ENCODE measurements around the gene HFE. TPM values are rescaled to one million over a fixed set of nuclear protein-coding genes. Genes with fewer than 3 reads are reported as not detected.
A peak's percentile ranks its signal among the peaks of the same experiment; 100 is the strongest.

Gene HFE
- total and polyA plus RNA-seq, 10 of the 15 experiments (the other 5 are each of a cell fraction or from before 2014, with no cell fraction given) = 0.52 to 5.9 (median 1.7) TPM

DNA sequence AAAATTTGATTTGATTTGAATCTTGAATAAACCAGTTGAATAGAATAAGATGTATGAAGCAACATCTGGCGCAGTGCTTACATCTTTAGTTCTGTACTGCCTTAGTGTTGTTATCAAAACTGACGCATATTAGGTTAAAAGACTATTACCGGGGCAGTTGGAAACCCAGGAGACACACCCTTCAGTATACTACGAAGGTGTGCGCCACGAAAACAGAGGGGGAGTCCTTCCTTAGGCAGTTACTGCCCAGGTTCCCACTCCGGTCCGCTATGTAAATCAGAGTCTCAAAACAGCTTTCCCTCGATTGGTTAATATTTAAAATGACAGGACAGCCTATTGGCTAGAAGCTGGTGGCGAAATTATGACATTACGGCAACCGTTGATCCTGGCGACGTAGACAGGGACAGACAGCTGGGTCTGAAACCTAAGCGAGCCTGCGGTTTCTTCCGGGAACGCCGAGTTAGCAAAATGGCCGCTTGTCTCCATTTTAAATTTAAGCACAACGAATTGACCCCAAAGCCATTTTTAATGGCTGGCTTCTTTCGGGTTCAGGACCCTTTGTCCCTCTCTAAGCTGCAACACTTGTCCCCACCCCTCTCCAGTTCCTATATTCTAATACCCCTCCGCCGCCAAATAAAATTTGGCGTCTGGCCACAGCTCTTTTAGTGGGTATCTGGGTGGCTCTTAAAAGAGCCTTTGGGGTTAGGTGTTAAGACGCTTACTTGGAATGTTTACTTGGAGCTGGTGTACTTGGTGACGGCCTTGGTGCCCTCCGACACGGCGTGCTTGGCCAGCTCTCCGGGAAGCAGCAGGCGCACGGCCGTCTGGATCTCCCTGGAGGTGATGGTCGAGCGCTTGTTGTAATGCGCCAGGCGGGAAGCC is 35.8 kb downstream of the HFE start (continued):
- TF ChIP-seq E2F4 (IDR thresholded peaks at IDR 0.05; ENCODE audit: low read depth, low read length) = no peak
- peak; percentile 50; the same call in 1 of the 2 replicates for TF ChIP-seq REST (IDR thresholded peaks at IDR 0.05; ENCODE audit: low read depth, low read length)
- TF ChIP-seq ETV6 (conservative IDR thresholded peaks at IDR 0.05 in 1 of 2, IDR thresholded peaks at IDR 0.05 in 1 of 2; ENCODE audit: borderline replicate concordance in 1 of 2, low read depth in 1 of 2) = no peak
- TF ChIP-seq KDM1A (IDR thresholded peaks at IDR 0.05; ENCODE audit: borderline replicate concordance) = no peak
- TF ChIP-seq MTA3 (IDR thresholded peaks at IDR 0.05; ENCODE audit: borderline replicate concordance, low read length) = peak; percentile 91; the same call in 1 of the 2 replicates
- TF ChIP-seq NFXL1 (IDR thresholded peaks at IDR 0.05; ENCODE audit: borderline replicate concordance) = no peak; the same call in 1 of the 2 replicates
- no peak for TF ChIP-seq JUND (IDR thresholded peaks at IDR 0.05; ENCODE audit: low read depth, low read length)
- TF ChIP-seq SUPT20H (IDR thresholded peaks at IDR 0.05; ENCODE audit: borderline replicate concordance, control insufficient read depth, low read depth, low read length) = no peak
- TF ChIP-seq EGR1 (IDR thresholded peaks at IDR 0.05; ENCODE audit: borderline replicate concordance in 1 of 2, low read depth in 2 of 2, low read length in 2 of 2) = no peak
- peak; percentile 76 for TF ChIP-seq NR2C1 (IDR thresholded peaks at IDR 0.05)
- no peak; the same call in 1 of the 2 replicates for TF ChIP-seq NFYA (IDR thresholded peaks at IDR 0.05; ENCODE audit: borderline replicate concordance, low read depth, low read length)
- no peak for TF ChIP-seq USF1 (IDR thresholded peaks at IDR 0.05; ENCODE audit: borderline replicate concordance, extremely low read length, insufficient read depth, low read depth, low read length)
- TF ChIP-seq, protein P1, sequence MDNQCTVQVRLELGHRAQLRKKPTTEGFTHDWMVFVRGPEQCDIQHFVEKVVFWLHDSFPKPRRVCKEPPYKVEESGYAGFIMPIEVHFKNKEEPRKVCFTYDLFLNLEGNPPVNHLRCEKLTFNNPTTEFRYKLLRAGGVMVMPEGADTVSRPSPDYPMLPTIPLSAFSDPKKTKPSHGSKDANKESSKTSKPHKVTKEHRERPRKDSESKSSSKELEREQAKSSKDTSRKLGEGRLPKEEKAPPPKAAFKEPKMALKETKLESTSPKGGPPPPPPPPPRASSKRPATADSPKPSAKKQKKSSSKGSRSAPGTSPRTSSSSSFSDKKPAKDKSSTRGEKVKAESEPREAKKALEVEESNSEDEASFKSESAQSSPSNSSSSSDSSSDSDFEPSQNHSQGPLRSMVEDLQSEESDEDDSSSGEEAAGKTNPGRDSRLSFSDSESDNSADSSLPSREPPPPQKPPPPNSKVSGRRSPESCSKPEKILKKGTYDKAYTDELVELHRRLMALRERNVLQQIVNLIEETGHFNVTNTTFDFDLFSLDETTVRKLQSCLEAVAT (IDR thresholded peaks at IDR 0.05) = peak; percentile 97
- no peak for TF ChIP-seq IRF4 (IDR thresholded peaks at IDR 0.05; ENCODE audit: low read depth, low read length)
- TF ChIP-seq ZNF24 (IDR thresholded peaks at IDR 0.05) = no peak
- no peak for TF ChIP-seq CHD4 (IDR thresholded peaks at IDR 0.05)
- peak; percentile 97 for TF ChIP-seq RUNX3 (IDR thresholded peaks at IDR 0.05; ENCODE audit: low read length)
- no peak for TF ChIP-seq HDAC2 (IDR thresholded peaks at IDR 0.05)
- peak; percentile 95 for TF ChIP-seq CHD2 (IDR thresholded peaks at IDR 0.05; ENCODE audit: borderline replicate concordance, low read depth, low read length)
- no peak for TF ChIP-seq HDGF (IDR thresholded peaks at IDR 0.05)
- TF ChIP-seq NBN (IDR thresholded peaks at IDR 0.05) = no peak; the same call in 1 of the 2 replicates
- TF ChIP-seq POLR2A (IDR thresholded peaks at IDR 0.05; ENCODE audit: low read depth, low read length) = peak; percentile 86
- TF ChIP-seq RELA (IDR thresholded peaks at IDR 0.05; ENCODE audit: borderline replicate concordance, partially characterized antibody) = peak; percentile 99
- peak; percentile 83 for TF ChIP-seq TCF3 (IDR thresholded peaks at IDR 0.05; ENCODE audit: borderline replicate concordance, insufficient read depth, low read depth, low read length)

Measured in GM12878 (cell line).